GM12892 (cell line): ENCODE measurements around the gene NPTXR.

Source experiments
- POLR2A ChIP-seq: IDR thresholded peaks from 2 replicates; pipeline ENCODE4 v1.6.1; 2011; ENCODE audit warnings: low read depth, low read length, control low read depth
- POLR2AphosphoS5 ChIP-seq: IDR thresholded peaks from 2 replicates; pipeline ENCODE4 v1.6.1; 2011; ENCODE audit warnings: low read depth, low read length, control low read depth
- TAF1 ChIP-seq: IDR thresholded peaks from 2 replicates; pipeline ENCODE4 v1.6.1; 2011; ENCODE audit warnings: low read depth, mild to moderate bottlenecking, control low read depth, low read length, borderline replicate concordance

- TF ChIP-seq POLR2AphosphoS5 (no peak), POLR2A (no peak), TAF1 (no peak)
These were observed 11.5 kb downstream of the NPTXR start for GRCh38 chr22:38832005-38832978.
